Measurements from ENCODE around the gene IQCN. TPM values are rescaled to one million over a fixed set of nuclear protein-coding genes. Genes with fewer than 3 reads are reported as not detected.

IQCN gene
- total RNA-seq, 1 experiment from 2014 or later, result 0.61 TPM

- DNase-seq (ENCODE audit: low spot score) (peak; percentile 45), ATAC-seq (peak; percentile 46)
- Mint-ChIP-seq H3K9me3 (no peaks in the 10 kb centered on the region), H3K36me3 (peaks cover 14% of the 10 kb centered on the region), H3K4me3 (peak overlapping the region; percentile 59), H3K27ac (peak overlapping the region; percentile 67), H3K4me1 (peaks cover 39% of the 10 kb centered on the region), H3K27me3 (ENCODE audit: low read depth) (no peaks in the 10 kb centered on the region)
- POLR2A ChIA-PET, result interaction anchor here (1.0 to 2.6 kb wide), 8 partner anchors 9 to 35 kb away, joined by 3 to 29 read pairs (median 4); partner anchors contain the start of genes JUND and LSM4
- CTCF ChIA-PET, result interaction anchor here (0.7 to 5.4 kb wide), 16 partner anchors 12 to 120 kb away, joined by 3 to 82 read pairs (median 4); partner anchors contain the start of genes GDF15, JUND, LSM4 and MPV17L2
- 0 out of 2 replicates have a peak, but pooled peaks have one; percentile 41 for TF ChIP-seq MYBL2 (CRISPR knock-in tag; IDR thresholded peaks at IDR 0.05)
- TF ChIP-seq USF2 (CRISPR knock-in tag; IDR thresholded peaks at IDR 0.05), result no peak
- peak; percentile 97 for TF ChIP-seq ZNF263 (CRISPR knock-in tag; IDR thresholded peaks at IDR 0.05; ENCODE audit: low read depth)
- TF ChIP-seq MXD4 (CRISPR knock-in tag; IDR thresholded peaks at IDR 0.05; ENCODE audit: borderline replicate concordance), result no peak
- no peak for TF ChIP-seq SMAD4 (CRISPR knock-in tag; IDR thresholded peaks at IDR 0.05)
- TF ChIP-seq FOXP1 (CRISPR knock-in tag; IDR thresholded peaks at IDR 0.05; ENCODE audit: borderline replicate concordance), result 0 out of 2 replicates have a peak, but pooled peaks have one; percentile 28
- no peak for TF ChIP-seq SMAD3 (CRISPR knock-in tag; IDR thresholded peaks at IDR 0.05; ENCODE audit: borderline replicate concordance)
- TF ChIP-seq, protein P1, sequence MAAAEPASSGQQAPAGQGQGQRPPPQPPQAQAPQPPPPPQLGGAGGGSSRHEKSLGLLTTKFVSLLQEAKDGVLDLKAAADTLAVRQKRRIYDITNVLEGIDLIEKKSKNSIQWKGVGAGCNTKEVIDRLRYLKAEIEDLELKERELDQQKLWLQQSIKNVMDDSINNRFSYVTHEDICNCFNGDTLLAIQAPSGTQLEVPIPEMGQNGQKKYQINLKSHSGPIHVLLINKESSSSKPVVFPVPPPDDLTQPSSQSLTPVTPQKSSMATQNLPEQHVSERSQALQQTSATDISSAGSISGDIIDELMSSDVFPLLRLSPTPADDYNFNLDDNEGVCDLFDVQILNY (CRISPR knock-in tag; IDR thresholded peaks at IDR 0.05), result no peak
- TF ChIP-seq, protein P2, sequence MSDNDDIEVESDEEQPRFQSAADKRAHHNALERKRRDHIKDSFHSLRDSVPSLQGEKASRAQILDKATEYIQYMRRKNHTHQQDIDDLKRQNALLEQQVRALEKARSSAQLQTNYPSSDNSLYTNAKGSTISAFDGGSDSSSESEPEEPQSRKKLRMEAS (CRISPR knock-in tag; IDR thresholded peaks at IDR 0.05), result peak; percentile 25; the same call in 1 of the 2 replicates
- no peak; the same call in 1 of the 2 replicates for TF ChIP-seq SP1 (CRISPR knock-in tag; conservative IDR thresholded peaks at IDR 0.05)
- TF ChIP-seq GABPB1 (CRISPR knock-in tag; IDR thresholded peaks at IDR 0.05), result peak; percentile 60
- TF ChIP-seq ATF3 (CRISPR knock-in tag; conservative IDR thresholded peaks at IDR 0.05), result no peak
- TF ChIP-seq ETV6 (CRISPR knock-in tag; IDR thresholded peaks at IDR 0.05), result peak; percentile 63; the same call in 1 of the 2 replicates
- TF ChIP-seq, protein P3, sequence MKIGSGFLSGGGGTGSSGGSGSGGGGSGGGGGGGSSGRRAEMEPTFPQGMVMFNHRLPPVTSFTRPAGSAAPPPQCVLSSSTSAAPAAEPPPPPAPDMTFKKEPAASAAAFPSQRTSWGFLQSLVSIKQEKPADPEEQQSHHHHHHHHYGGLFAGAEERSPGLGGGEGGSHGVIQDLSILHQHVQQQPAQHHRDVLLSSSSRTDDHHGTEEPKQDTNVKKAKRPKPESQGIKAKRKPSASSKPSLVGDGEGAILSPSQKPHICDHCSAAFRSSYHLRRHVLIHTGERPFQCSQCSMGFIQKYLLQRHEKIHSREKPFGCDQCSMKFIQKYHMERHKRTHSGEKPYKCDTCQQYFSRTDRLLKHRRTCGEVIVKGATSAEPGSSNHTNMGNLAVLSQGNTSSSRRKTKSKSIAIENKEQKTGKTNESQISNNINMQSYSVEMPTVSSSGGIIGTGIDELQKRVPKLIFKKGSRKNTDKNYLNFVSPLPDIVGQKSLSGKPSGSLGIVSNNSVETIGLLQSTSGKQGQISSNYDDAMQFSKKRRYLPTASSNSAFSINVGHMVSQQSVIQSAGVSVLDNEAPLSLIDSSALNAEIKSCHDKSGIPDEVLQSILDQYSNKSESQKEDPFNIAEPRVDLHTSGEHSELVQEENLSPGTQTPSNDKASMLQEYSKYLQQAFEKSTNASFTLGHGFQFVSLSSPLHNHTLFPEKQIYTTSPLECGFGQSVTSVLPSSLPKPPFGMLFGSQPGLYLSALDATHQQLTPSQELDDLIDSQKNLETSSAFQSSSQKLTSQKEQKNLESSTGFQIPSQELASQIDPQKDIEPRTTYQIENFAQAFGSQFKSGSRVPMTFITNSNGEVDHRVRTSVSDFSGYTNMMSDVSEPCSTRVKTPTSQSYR (CRISPR knock-in tag; IDR thresholded peaks at IDR 0.05), result 0 out of 2 replicates have a peak, but pooled peaks have one; percentile 50
- no peak for TF ChIP-seq KAT7 (CRISPR knock-in tag; IDR thresholded peaks at IDR 0.05; ENCODE audit: borderline replicate concordance)
- TF ChIP-seq ZNF423 (CRISPR knock-in tag; IDR thresholded peaks at IDR 0.05), result no peak
- no peak for TF ChIP-seq GTF2I (CRISPR knock-in tag; conservative IDR thresholded peaks at IDR 0.05)
- TF ChIP-seq, protein P4, sequence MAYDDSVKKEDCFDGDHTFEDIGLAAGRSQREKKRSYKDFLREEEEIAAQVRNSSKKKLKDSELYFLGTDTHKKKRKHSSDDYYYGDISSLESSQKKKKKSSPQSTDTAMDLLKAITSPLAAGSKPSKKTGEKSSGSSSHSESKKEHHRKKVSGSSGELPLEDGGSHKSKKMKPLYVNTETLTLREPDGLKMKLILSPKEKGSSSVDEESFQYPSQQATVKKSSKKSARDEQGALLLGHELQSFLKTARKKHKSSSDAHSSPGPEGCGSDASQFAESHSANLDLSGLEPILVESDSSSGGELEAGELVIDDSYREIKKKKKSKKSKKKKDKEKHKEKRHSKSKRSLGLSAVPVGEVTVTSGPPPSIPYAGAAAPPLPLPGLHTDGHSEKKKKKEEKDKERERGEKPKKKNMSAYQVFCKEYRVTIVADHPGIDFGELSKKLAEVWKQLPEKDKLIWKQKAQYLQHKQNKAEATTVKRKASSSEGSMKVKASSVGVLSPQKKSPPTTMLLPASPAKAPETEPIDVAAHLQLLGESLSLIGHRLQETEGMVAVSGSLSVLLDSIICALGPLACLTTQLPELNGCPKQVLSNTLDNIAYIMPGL (CRISPR knock-in tag; IDR thresholded peaks at IDR 0.05), result no peak
- TF ChIP-seq CREB1 (CRISPR knock-in tag; IDR thresholded peaks at IDR 0.05), result no peak
Measured at GRCh38 chr19:18304458-18305310, 30.4 kb upstream of the IQCN start.

Measured in WTC11 (cell line).